Measurements from ENCODE around the gene ANTXR2. TPM values are rescaled to one million over a fixed set of nuclear protein-coding genes. Genes with fewer than 3 reads are reported as not detected.

The ANTXR2 gene
- total and polyA plus RNA-seq, 2 donors (not counting 3 experiments of a cell fraction or from before 2014, with no cell fraction given), result 6.6 to 64.6 TPM

GRCh38 chr4:79898055-79898454 is 175.0 kb downstream of the ANTXR2 start:
- H3K4me1 ChIP-seq (ENCODE audit: control insufficient read depth, extremely low read depth, insufficient read depth, low read length), result no peaks in the 10 kb centered on the region
- no peaks in the 10 kb centered on the region for H3K27me3 ChIP-seq (ENCODE audit: control insufficient read depth in 2 of 2, insufficient read depth in 2 of 2, low read length in 2 of 2)
- H2AFZ ChIP-seq (ENCODE audit: low read depth, low read length), result no peak overlapping the region
- no peak for FAIRE-seq
- CTCF ChIA-PET, result interaction anchor here (1.2 to 1.4 kb wide), 2 partner anchors 46 to 305 kb away, joined by 3 read pairs; no protein-coding TSS in a partner anchor
- no peak for TF ChIP-seq GATA2 (IDR thresholded peaks at IDR 0.05; ENCODE audit: insufficient read depth, insufficient read length, low read depth, low read length)
- TF ChIP-seq MYC (IDR thresholded peaks at IDR 0.05; ENCODE audit: low read depth, low read length), result no peak
- no peak for TF ChIP-seq POLR2A (IDR thresholded peaks at IDR 0.05; ENCODE audit: low read depth, low read length)
- TF ChIP-seq JUN (IDR thresholded peaks at IDR 0.05; ENCODE audit: borderline replicate concordance, insufficient read depth, insufficient read length, low read depth), result no peak
- no peak overlapping the region for H3K27ac ChIP-seq (ENCODE audit: insufficient read depth, low read depth, low read length)
- no peaks in the 10 kb centered on the region for H4K20me1 ChIP-seq (replicated peaks; ENCODE audit: control insufficient read depth, extremely low read depth, insufficient read depth, low read length)
- POLR2A ChIA-PET, result no interaction called here
- no peaks in the 10 kb centered on the region for H3K79me2 ChIP-seq (ENCODE audit: control insufficient read depth, insufficient read depth, low read length)
- no peaks in the 10 kb centered on the region for H3K9me1 ChIP-seq (replicated peaks; ENCODE audit: control insufficient read depth, extremely low read depth, insufficient read depth, low read length)
- H3K36me3 ChIP-seq (ENCODE audit: control insufficient read depth in 2 of 2, extremely low read depth in 1 of 2, insufficient read depth in 2 of 2, low read length in 2 of 2), result no peaks in the 10 kb centered on the region
- no peaks in the 10 kb centered on the region for H3K9me3 ChIP-seq (replicated peaks; ENCODE audit: control insufficient read depth, insufficient read depth, low read length)
- BruUV-seq (replicated peaks), result no TSS peak
- H3K4me3 ChIP-seq (replicated peaks in 1 of 3; ENCODE audit: insufficient read depth in 1 of 3, low read depth in 1 of 3, low read length in 3 of 3), result no peak overlapping the region
- no peak overlapping the region for H3K4me2 ChIP-seq (ENCODE audit: insufficient read depth, low read length)
- H3K9ac ChIP-seq (replicated peaks; ENCODE audit: extremely low read depth, insufficient read depth, low read length), result no peak overlapping the region
- DNase-seq (ENCODE audit: low read depth, low spot score), result no peak
- intact Hi-C loops (cut with micrococcal nuclease) (no loop called here), dilution Hi-C loops (cut with MboI; ENCODE audit: extremely low pct_ligation_motif_present, low sequenced_read_pairs) (no loop called here)

- H4K20me1 ChIP-seq (replicated peaks; ENCODE audit: control insufficient read depth, extremely low read depth, insufficient read depth, low read length), result no peaks in the 10 kb centered on the region
- TF ChIP-seq GATA2 (IDR thresholded peaks at IDR 0.05; ENCODE audit: insufficient read depth, insufficient read length, low read depth, low read length) (no peak), POLR2A (IDR thresholded peaks at IDR 0.05; ENCODE audit: low read depth, low read length) (no peak), FOS (IDR thresholded peaks at IDR 0.05; ENCODE audit: borderline replicate concordance, insufficient read depth, low read length) (no peak), JUN (IDR thresholded peaks at IDR 0.05; ENCODE audit: borderline replicate concordance, insufficient read depth, insufficient read length, low read depth) (no peak), EZH2 (IDR thresholded peaks at IDR 0.05; ENCODE audit: borderline replicate concordance, low read depth, low read length, severe bottlenecking) (no peak)
- TF ChIP-seq, protein P1, sequence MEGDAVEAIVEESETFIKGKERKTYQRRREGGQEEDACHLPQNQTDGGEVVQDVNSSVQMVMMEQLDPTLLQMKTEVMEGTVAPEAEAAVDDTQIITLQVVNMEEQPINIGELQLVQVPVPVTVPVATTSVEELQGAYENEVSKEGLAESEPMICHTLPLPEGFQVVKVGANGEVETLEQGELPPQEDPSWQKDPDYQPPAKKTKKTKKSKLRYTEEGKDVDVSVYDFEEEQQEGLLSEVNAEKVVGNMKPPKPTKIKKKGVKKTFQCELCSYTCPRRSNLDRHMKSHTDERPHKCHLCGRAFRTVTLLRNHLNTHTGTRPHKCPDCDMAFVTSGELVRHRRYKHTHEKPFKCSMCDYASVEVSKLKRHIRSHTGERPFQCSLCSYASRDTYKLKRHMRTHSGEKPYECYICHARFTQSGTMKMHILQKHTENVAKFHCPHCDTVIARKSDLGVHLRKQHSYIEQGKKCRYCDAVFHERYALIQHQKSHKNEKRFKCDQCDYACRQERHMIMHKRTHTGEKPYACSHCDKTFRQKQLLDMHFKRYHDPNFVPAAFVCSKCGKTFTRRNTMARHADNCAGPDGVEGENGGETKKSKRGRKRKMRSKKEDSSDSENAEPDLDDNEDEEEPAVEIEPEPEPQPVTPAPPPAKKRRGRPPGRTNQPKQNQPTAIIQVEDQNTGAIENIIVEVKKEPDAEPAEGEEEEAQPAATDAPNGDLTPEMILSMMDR (IDR thresholded peaks at IDR 0.05; ENCODE audit: extremely low read depth in 1 of 2, insufficient read depth in 1 of 2, low read depth in 1 of 2, low read length in 2 of 2), result no peak
- no peak overlapping the region for H3K9ac ChIP-seq (replicated peaks; ENCODE audit: extremely low read depth, insufficient read depth, low read length)
- H3K27ac ChIP-seq (ENCODE audit: insufficient read depth, low read depth, low read length), result no peak overlapping the region
- intact Hi-C loops (cut with micrococcal nuclease), result no loop called here
- no peaks in the 10 kb centered on the region for H3K9me3 ChIP-seq (replicated peaks; ENCODE audit: control insufficient read depth, insufficient read depth, low read length)
- H3K4me2 ChIP-seq (ENCODE audit: insufficient read depth, low read length), result no peak overlapping the region
- H3K27me3 ChIP-seq (ENCODE audit: control insufficient read depth in 2 of 2, insufficient read depth in 2 of 2, low read length in 2 of 2), result no peaks in the 10 kb centered on the region
- FAIRE-seq (no peak), DNase-seq (ENCODE audit: low read depth, low spot score) (no peak)
- H2AFZ ChIP-seq (ENCODE audit: low read depth, low read length), result no peak overlapping the region
- POLR2A ChIA-PET, result no interaction called here
- H3K79me2 ChIP-seq (ENCODE audit: control insufficient read depth, insufficient read depth, low read length), result no peaks in the 10 kb centered on the region
- no peaks in the 10 kb centered on the region for H3K36me3 ChIP-seq (ENCODE audit: control insufficient read depth in 2 of 2, extremely low read depth in 1 of 2, insufficient read depth in 2 of 2, low read length in 2 of 2)
- H3K9me1 ChIP-seq (replicated peaks; ENCODE audit: control insufficient read depth, extremely low read depth, insufficient read depth, low read length), result no peaks in the 10 kb centered on the region
- CTCF ChIA-PET, result interaction anchor here (1.2 to 1.4 kb wide), 2 partner anchors 45 to 306 kb away, joined by 3 read pairs; no protein-coding TSS in a partner anchor
- H3K4me3 ChIP-seq (replicated peaks in 1 of 3; ENCODE audit: insufficient read depth in 1 of 3, low read depth in 1 of 3, low read length in 3 of 3), result no peak overlapping the region
- dilution Hi-C loops (cut with MboI; ENCODE audit: extremely low pct_ligation_motif_present, low sequenced_read_pairs), result no loop called here
- BruUV-seq (replicated peaks), result no TSS peak
- no peaks in the 10 kb centered on the region for H3K4me1 ChIP-seq (ENCODE audit: control insufficient read depth, extremely low read depth, insufficient read depth, low read length)
Measured at GRCh38 chr4:79897174-79897573, 175.9 kb downstream of the ANTXR2 start.

Data from endothelial cell of umbilical vein (primary cell).